Fibroblast of lung (primary cell): ENCODE measurements around the gene DENND6B. TPM values are rescaled to one million over a fixed set of nuclear protein-coding genes. Genes with fewer than 3 reads are reported as not detected.

Experiments used
- DNase-seq, 2 donors: peaks; one replicate each; pipeline versions ENCODE4 v3.0.0 to v3.0.0-alpha.2; 2010; ENCODE audit warnings: low read depth in 2 of 2
- H2AFZ ChIP-seq: 2 replicates; pipeline ENCODE4 v1.5.1; 2012; ENCODE audit warnings: low read length, control low read depth, inconsistent platforms
- H3K27ac ChIP-seq: 2 replicates; pipeline ENCODE4 v1.5.1; 2011; ENCODE audit warnings: low read length, control low read depth; ENCODE audit not compliant: insufficient read depth
- H3K27me3 ChIP-seq: 2 replicates; pipeline ENCODE4 v1.5.1; 2011; ENCODE audit warnings: mild to moderate bottlenecking, low read length; ENCODE audit not compliant: control insufficient read depth, insufficient read depth
- H3K36me3 ChIP-seq: 2 replicates; pipeline ENCODE4 v1.5.1; 2011; ENCODE audit warnings: low read length; ENCODE audit not compliant: control insufficient read depth, insufficient read depth
- H3K4me1 ChIP-seq: 2 replicates; pipeline ENCODE4 v1.5.1; 2011; ENCODE audit warnings: low read length; ENCODE audit not compliant: control insufficient read depth, insufficient read depth; ENCODE audit errors: extremely low read depth
- H3K4me2 ChIP-seq: 2 replicates; pipeline ENCODE4 v1.5.1; 2011; ENCODE audit warnings: low read length, control low read depth; ENCODE audit not compliant: insufficient read depth; ENCODE audit errors: extremely low read depth
- H3K4me3 ChIP-seq, 4 experiments: fragments of 200-600 bp in 1 of 4; sonication (generic) in 1 of 4; replicated peaks in 1 of 4; 2 replicates each; pipeline ENCODE4 v1.5.1; 2011 to 2016; ENCODE audit warnings: low read length in 4 of 4, low read depth in 3 of 4, mild to moderate bottlenecking in 3 of 4, control low read depth in 2 of 4, inconsistent platforms in 1 of 4, mixed read lengths in 1 of 4; ENCODE audit not compliant: insufficient read depth in 1 of 4; ENCODE audit errors: control extremely low read depth in 1 of 4
- H3K79me2 ChIP-seq: 2 replicates; pipeline ENCODE4 v1.5.1; 2012; ENCODE audit warnings: mild to moderate bottlenecking, low read length, inconsistent platforms; ENCODE audit not compliant: control insufficient read depth, insufficient read depth
- H3K9ac ChIP-seq: 2 replicates; pipeline ENCODE4 v1.5.1; 2011; ENCODE audit warnings: mild to moderate bottlenecking, low read length, control low read depth; ENCODE audit not compliant: insufficient read depth
- H3K9me3 ChIP-seq: 2 replicates; pipeline ENCODE4 v1.5.1; 2012; ENCODE audit warnings: low read depth, low read length; ENCODE audit not compliant: control insufficient read depth, insufficient read depth
- H4K20me1 ChIP-seq: 2 replicates; pipeline ENCODE4 v1.5.1; 2011; ENCODE audit warnings: low read length; ENCODE audit not compliant: control insufficient read depth, insufficient read depth; ENCODE audit errors: extremely low read depth
- EZH2 ChIP-seq: IDR thresholded peaks from 2 replicates; pipeline ENCODE4 v1.5.1; 2012; ENCODE audit warnings: low read length, control low read depth, mild to moderate bottlenecking; ENCODE audit errors: missing control alignments
- polyA plus RNA-seq, 2 donors: library from polyadenylated mRNA; depleted of rRNA in 1 of 2; stranded (reverse) in 1 of 2; unstranded in 1 of 2; fragments of >200 nt; gene quantifications; 2 replicates each; pipeline ENCODE4 v1.2.1, GENCODE V29; 2011 to 2012; ENCODE audit warnings: missing spikeins in 1 of 2
- total RNA-seq: library from RNA; depleted of rRNA; stranded (reverse); fragments of >200 nt; gene quantifications from 2 replicates; pipeline ENCODE4 v1.2.1, GENCODE V29; 2014
- TF ChIP-seq, protein P1 (sequence below), 2 donors: IDR thresholded peaks in 1 of 2; conservative IDR thresholded peaks in 1 of 2; 1 replicate in 1 of 2; 2 replicates in 1 of 2; pipeline ENCODE4 v1.5.1; 2011 to 2012; ENCODE audit warnings: low read length in 2 of 2, control low read depth in 1 of 2, inconsistent platforms in 1 of 2, low read depth in 1 of 2, mild to moderate bottlenecking in 1 of 2

Gene DENND6B
- total and polyA plus RNA-seq, 2 donors (not counting 1 experiment from before 2014, with no cell fraction given) = 1.9 to 2.0 TPM

DNA sequence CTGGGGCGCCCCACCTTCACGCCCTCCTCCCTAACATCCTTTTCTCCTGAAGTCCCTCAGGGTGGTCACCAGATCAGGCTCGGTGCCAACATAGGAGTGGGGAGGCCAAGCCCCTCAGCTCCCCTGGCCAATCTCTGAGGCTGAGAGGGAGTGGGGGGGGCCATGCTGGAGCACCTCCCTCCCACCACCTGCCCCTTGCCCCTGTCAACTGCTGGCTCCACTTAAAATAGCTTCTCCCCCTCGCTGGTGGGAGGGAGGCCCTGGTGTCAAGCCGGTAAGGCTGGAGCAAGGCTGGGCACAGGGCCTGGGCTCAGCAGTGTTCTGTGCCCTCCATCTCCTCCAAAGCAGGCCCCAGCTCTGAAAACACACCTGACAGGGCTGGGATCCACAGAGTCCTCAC lies 24.2 kb downstream of the DENND6B start:
- Histone ChIP-seq H2AFZ (no peak overlapping the region), H3K9ac (no peak overlapping the region), H3K79me2 (peaks cover 88% of the 10 kb centered on the region), H3K9me3 (no peaks in the 10 kb centered on the region), H3K4me2 (peak overlapping the region; percentile 44), H3K27me3 (no peaks in the 10 kb centered on the region), H3K36me3 (peaks cover 13% of the 10 kb centered on the region), H3K4me3 (peak overlapping the region in 1 of 4 experiments; percentile 25), H3K4me1 (peaks cover 49% of the 10 kb centered on the region), H4K20me1 (peaks cover 2% of the 10 kb centered on the region), H3K27ac (peak overlapping the region; percentile 56)
- DNase-seq = no peak
- TF ChIP-seq, protein P1, sequence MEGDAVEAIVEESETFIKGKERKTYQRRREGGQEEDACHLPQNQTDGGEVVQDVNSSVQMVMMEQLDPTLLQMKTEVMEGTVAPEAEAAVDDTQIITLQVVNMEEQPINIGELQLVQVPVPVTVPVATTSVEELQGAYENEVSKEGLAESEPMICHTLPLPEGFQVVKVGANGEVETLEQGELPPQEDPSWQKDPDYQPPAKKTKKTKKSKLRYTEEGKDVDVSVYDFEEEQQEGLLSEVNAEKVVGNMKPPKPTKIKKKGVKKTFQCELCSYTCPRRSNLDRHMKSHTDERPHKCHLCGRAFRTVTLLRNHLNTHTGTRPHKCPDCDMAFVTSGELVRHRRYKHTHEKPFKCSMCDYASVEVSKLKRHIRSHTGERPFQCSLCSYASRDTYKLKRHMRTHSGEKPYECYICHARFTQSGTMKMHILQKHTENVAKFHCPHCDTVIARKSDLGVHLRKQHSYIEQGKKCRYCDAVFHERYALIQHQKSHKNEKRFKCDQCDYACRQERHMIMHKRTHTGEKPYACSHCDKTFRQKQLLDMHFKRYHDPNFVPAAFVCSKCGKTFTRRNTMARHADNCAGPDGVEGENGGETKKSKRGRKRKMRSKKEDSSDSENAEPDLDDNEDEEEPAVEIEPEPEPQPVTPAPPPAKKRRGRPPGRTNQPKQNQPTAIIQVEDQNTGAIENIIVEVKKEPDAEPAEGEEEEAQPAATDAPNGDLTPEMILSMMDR (conservative IDR thresholded peaks at IDR 0.05 in 1 of 2, IDR thresholded peaks at IDR 0.05 in 1 of 2; ENCODE audit: low read depth in 1 of 2, low read length in 2 of 2) = no peak
- TF ChIP-seq EZH2 = no peak

- peak overlapping the region; percentile 44 for H3K4me2 ChIP-seq
- H3K9me3 ChIP-seq = no peaks in the 10 kb centered on the region
- H3K9ac ChIP-seq = peak overlapping the region; percentile 7
- TF ChIP-seq, protein P1 (conservative IDR thresholded peaks at IDR 0.05 in 1 of 2, IDR thresholded peaks at IDR 0.05 in 1 of 2; ENCODE audit: low read depth in 1 of 2, low read length in 2 of 2) = no peak
- H3K27ac ChIP-seq = peak overlapping the region; percentile 56
- peaks cover 13% of the 10 kb centered on the region for H3K36me3 ChIP-seq
- H2AFZ ChIP-seq = no peak overlapping the region
- peaks cover 2% of the 10 kb centered on the region for H4K20me1 ChIP-seq
- H3K4me3 ChIP-seq = peak overlapping the region in 2 of 4 experiments; percentile 7 to 25
- peaks cover 51% of the 10 kb centered on the region for H3K4me1 ChIP-seq
- peak in 1 of 2 donors; percentile 28 for DNase-seq
- no peaks in the 10 kb centered on the region for H3K27me3 ChIP-seq
- peaks cover 93% of the 10 kb centered on the region for H3K79me2 ChIP-seq
Observed at GRCh38 chr22:50302041-50302541, 24.7 kb downstream of the DENND6B start.

GRCh38 chr22:50301581-50301991 lies 25.2 kb downstream of the DENND6B start:
- Histone ChIP-seq H3K79me2 (peaks cover 94% of the 10 kb centered on the region), H4K20me1 (peaks cover 2% of the 10 kb centered on the region), H3K9ac (peak overlapping the region; percentile 7), H2AFZ (no peak overlapping the region), H3K27me3 (no peaks in the 10 kb centered on the region), H3K36me3 (peaks cover 13% of the 10 kb centered on the region), H3K4me2 (peak overlapping the region; percentile 58), H3K4me1 (peaks cover 55% of the 10 kb centered on the region), H3K4me3 (peak overlapping the region in 3 of 4 experiments; percentile 7 to 25 (median 7)), H3K9me3 (no peaks in the 10 kb centered on the region), H3K27ac (peak overlapping the region; percentile 56)
- TF ChIP-seq EZH2 = no peak
- TF ChIP-seq, protein P1 (conservative IDR thresholded peaks at IDR 0.05 in 1 of 2, IDR thresholded peaks at IDR 0.05 in 1 of 2; ENCODE audit: low read depth in 1 of 2, low read length in 2 of 2) = no peak
- no peak for DNase-seq
